GM12878 (cell line): ENCODE measurements around the gene USP4. TPM values are rescaled to one million over a fixed set of nuclear protein-coding genes. Genes with fewer than 3 reads are reported as not detected.

Experiments used
- ATAC-seq: fragments of 200-7000 bp; cut with Tn5 transposase; 3 replicates; pipeline ENCODE4 v1.9.1; 2020; ENCODE audit warnings: mild to moderate bottlenecking, moderate library complexity
- BruUV-seq: library from RNA; stranded (reverse); fragments of 400-500 nt; replicated peaks from 2 replicates; lab custom pipeline; 2021; lab: Mats Ljungman, UMichigan
- CTCF ChIA-PET: fragments of 300-600 bp; sonication (Branson Sonifier 250); formaldehyde crosslinking; extraction: SDS; loops from one replicate; lab custom pipeline; 2021; ENCODE audit warnings: inconsistent platforms; lab: Yijun Ruan, JAX
- POLR2A ChIA-PET: fragments of 350-600 bp; formaldehyde crosslinking; extraction: SDS; loops from one replicate; lab custom pipeline; 2021; ENCODE audit warnings: inconsistent platforms; lab: Charles Lee
- RAD21 ChIA-PET: fragments of 300-600 bp; sonication (Branson Sonifier 250); formaldehyde crosslinking; loops from one replicate; lab custom pipeline; 2023; ENCODE audit warnings: antibody characterized with exemption; ENCODE audit not compliant: unreplicated experiment; lab: Charles Lee
- SMC1A ChIA-PET: fragments of 300-600 bp; sonication (Branson Sonifier 250); formaldehyde crosslinking; loops from one replicate; lab custom pipeline; 2023; ENCODE audit not compliant: unreplicated experiment, uncharacterized antibody; lab: Charles Lee
- DNase-seq: peaks from one replicate; pipeline ENCODE4 v3.0.0-alpha.2; 2011; ENCODE audit warnings: low read depth, low spot score
- FAIRE-seq: peaks from 3 replicates; lab custom pipeline; 2011; peaks lifted over from hg19 to GRCh38; lab: Jason Lieb, UNC
- H2AFZ ChIP-seq: 2 replicates; pipeline ENCODE4 v1.6.0; 2011; ENCODE audit warnings: low read depth, low read length, control low read depth; ENCODE audit not compliant: control insufficient read depth
- H3K27ac ChIP-seq: 2 replicates; pipeline ENCODE4 v1.5.1; 2011; ENCODE audit warnings: control low read depth; ENCODE audit not compliant: control insufficient read depth, insufficient read depth
- H3K27me3 ChIP-seq, 2 experiments: replicated peaks in 1 of 2; 2 replicates each; pipeline versions ENCODE4 v1.6.0 to v1.6.1; 2011; ENCODE audit warnings: low read length in 1 of 2; ENCODE audit not compliant: control insufficient read depth in 2 of 2, insufficient read depth in 2 of 2
- H3K36me3 ChIP-seq, 2 experiments: 2 replicates each; pipeline ENCODE4 v1.5.1; 2011; ENCODE audit warnings: low read length in 1 of 2; ENCODE audit not compliant: control insufficient read depth in 2 of 2, insufficient read depth in 2 of 2
- H3K4me1 ChIP-seq: 2 replicates; pipeline ENCODE4 v1.6.1; 2011; ENCODE audit warnings: mild to moderate bottlenecking, low read length, moderate library complexity, mixed read lengths; ENCODE audit not compliant: control insufficient read depth, insufficient read depth
- H3K4me2 ChIP-seq: 2 replicates; pipeline ENCODE4 v1.6.0; 2011; ENCODE audit warnings: control low read depth; ENCODE audit not compliant: control insufficient read depth, insufficient read depth
- H3K4me3 ChIP-seq: fragments of 200-600 bp; sonication (generic); 2 replicates; pipeline ENCODE4 v1.5.1; 2016
- H3K79me2 ChIP-seq: 2 replicates; pipeline ENCODE4 v1.6.0; 2011; ENCODE audit warnings: low read length; ENCODE audit not compliant: control insufficient read depth, insufficient read depth
- H3K9ac ChIP-seq: 2 replicates; pipeline ENCODE4 v1.8.0; 2011; ENCODE audit warnings: low read length, control low read depth, mixed read lengths; ENCODE audit not compliant: control insufficient read depth, insufficient read depth
- H3K9me3 ChIP-seq: replicated peaks from 3 replicates; pipeline ENCODE4 v1.5.1; 2011; ENCODE audit warnings: mild to moderate bottlenecking, low read length; ENCODE audit not compliant: control insufficient read depth, insufficient read depth
- H4K20me1 ChIP-seq: 2 replicates; pipeline ENCODE4 v1.6.0; 2011; ENCODE audit not compliant: control insufficient read depth, insufficient read depth
- FOXK2 ChIP-seq: fragments of 450-650 bp; IDR thresholded peaks from 2 replicates; pipeline ENCODE4 v1.6.1; 2017; ENCODE audit warnings: mild to moderate bottlenecking, moderate library complexity
- MEF2A ChIP-seq: IDR thresholded peaks from 2 replicates; pipeline ENCODE4 v1.6.1; 2011; ENCODE audit warnings: low read depth, mild to moderate bottlenecking, low read length, moderate library complexity; ENCODE audit not compliant: insufficient read depth
- RAD21 ChIP-seq: IDR thresholded peaks from 2 replicates; pipeline ENCODE4 v1.6.1; 2011; ENCODE audit warnings: mild to moderate bottlenecking, low read depth, low read length, moderate library complexity; ENCODE audit not compliant: insufficient read depth
- SREBF1 ChIP-seq: IDR thresholded peaks from 2 replicates; pipeline ENCODE4 v1.6.1; 2012; ENCODE audit warnings: mild to moderate bottlenecking, low read length
- WGBS: methylation state at CpG from one replicate; pipeline ENCODE4 v1.1.6; 2016; ENCODE audit warnings: low lambda C conversion rate; ENCODE audit not compliant: insufficient replicate concordance, insufficient coverage; ENCODE audit errors: missing lambda C conversion rate; 5-methylcytosine and 5-hydroxymethylcytosine counted together
- in situ Hi-C: fragments of 300-500 bp; cut with MboI; formaldehyde crosslinking; loops from 9 replicates; pipeline ENCODE4 v1.14.3; 2018; ENCODE audit warnings: mixed read lengths
- intact Hi-C: fragments of 100-400 bp; cut with micrococcal nuclease; formaldehyde crosslinking; loops from one replicate; pipeline ENCODE4 v1.14.2; 2022; ENCODE audit not compliant: unreplicated experiment
- polyA plus RNA-seq, 11 experiments: library from polyadenylated mRNA; depleted of rRNA in 4 of 11; unstranded in 6 of 11; stranded (reverse) in 5 of 11; fragments of >200 nt; fragmentation: Nextera tagmentation in 4 of 11; fragmentation: Illumina TruSeq in 1 of 11; extraction: Ambion mirVana in 4 of 11; extraction: Trizol in 1 of 11; gene quantifications; 1 replicate in 1 of 11; 2 replicates in 10 of 11; pipeline versions ENCODE4 v1.2.1 to v1.2.3, GENCODE V29; 2011 to 2016; ENCODE audit warnings: inconsistent platforms in 2 of 11, missing spikeins in 2 of 11, low read depth in 1 of 11
- total RNA-seq, 4 experiments: library from RNA; depleted of rRNA in 3 of 4; stranded (reverse); fragments of >200 nt in 3 of 4; fragmentation: Illumina TruSeq in 1 of 4; extraction: Trizol in 1 of 4; gene quantifications; 2 replicates each; pipeline versions ENCODE4 v1.2.1 to v1.2.3, GENCODE V29; 2013 to 2021
- TF ChIP-seq, protein P1 (sequence below), 3 experiments: IDR thresholded peaks in 2 of 3; conservative IDR thresholded peaks in 1 of 3; 2 replicates each; pipeline ENCODE4 v1.5.1; 2011; ENCODE audit warnings: low read depth in 3 of 3, low read length in 3 of 3, mild to moderate bottlenecking in 3 of 3, control low read depth in 2 of 3, moderate library complexity in 2 of 3, inconsistent platforms in 1 of 3, mixed read lengths in 1 of 3; ENCODE audit not compliant: control insufficient read depth in 2 of 3, insufficient read depth in 1 of 3; ENCODE audit errors: extremely low read depth in 1 of 3
- TF ChIP-seq, protein P2 (sequence below): IDR thresholded peaks from 2 replicates; pipeline ENCODE4 v1.6.1; 2012; ENCODE audit warnings: mild to moderate bottlenecking, low read depth, low read length

The USP4 gene
- total and polyA plus RNA-seq, 10 of the 15 experiments (the other 5 are each of a cell fraction or from before 2014, with no cell fraction given): 26.5 to 77.1 (median 66.0) TPM

DNA sequence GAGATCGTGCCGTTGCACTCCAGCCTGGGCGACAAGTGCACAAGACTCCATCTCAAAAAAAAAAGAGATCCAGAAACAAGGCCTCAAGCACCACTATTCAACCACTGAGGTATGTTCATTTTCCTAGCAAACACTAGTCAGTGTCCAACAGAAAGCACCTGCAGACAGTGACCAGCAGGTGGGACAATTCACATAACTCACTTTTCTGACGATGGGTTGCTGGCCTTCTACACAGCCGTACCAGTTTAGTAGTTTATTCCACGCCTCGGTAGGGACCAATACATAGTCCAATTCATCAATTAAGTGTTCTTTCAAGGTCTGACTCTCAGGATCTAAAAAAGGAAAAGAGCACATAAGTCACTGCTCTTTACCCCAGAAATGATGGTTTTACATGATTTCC is 12.4 kb downstream of the USP4 start:
- DNase-seq (no peak), ATAC-seq (peak; percentile 61), FAIRE-seq (peak; percentile 77)
- no peaks in the 10 kb centered on the region for H3K9me3 ChIP-seq
- CTCF ChIA-PET: interaction anchor here (1.6 kb wide), 1 partner anchor 13 kb away, joined by 7 read pairs; the partner anchor contains the start of gene USP4
- no peak overlapping the region for H3K9ac ChIP-seq
- H3K4me1 ChIP-seq: no peaks in the 10 kb centered on the region
- H3K4me3 ChIP-seq: no peak overlapping the region
- SMC1A ChIA-PET: no interaction called here
- H2AFZ ChIP-seq: no peak overlapping the region
- intact Hi-C loops: no loop called here
- RAD21 ChIA-PET: interaction anchor here (0.9 to 1.6 kb wide), 2 partner anchors 13 to 122 kb away, joined by 4 to 8 read pairs; partner anchors contain the start of gene USP4
- TF ChIP-seq SREBF1 (no peak), RAD21 (peak; percentile 37; the same call in 1 of the 2 replicates)
- TF ChIP-seq, protein P1, sequence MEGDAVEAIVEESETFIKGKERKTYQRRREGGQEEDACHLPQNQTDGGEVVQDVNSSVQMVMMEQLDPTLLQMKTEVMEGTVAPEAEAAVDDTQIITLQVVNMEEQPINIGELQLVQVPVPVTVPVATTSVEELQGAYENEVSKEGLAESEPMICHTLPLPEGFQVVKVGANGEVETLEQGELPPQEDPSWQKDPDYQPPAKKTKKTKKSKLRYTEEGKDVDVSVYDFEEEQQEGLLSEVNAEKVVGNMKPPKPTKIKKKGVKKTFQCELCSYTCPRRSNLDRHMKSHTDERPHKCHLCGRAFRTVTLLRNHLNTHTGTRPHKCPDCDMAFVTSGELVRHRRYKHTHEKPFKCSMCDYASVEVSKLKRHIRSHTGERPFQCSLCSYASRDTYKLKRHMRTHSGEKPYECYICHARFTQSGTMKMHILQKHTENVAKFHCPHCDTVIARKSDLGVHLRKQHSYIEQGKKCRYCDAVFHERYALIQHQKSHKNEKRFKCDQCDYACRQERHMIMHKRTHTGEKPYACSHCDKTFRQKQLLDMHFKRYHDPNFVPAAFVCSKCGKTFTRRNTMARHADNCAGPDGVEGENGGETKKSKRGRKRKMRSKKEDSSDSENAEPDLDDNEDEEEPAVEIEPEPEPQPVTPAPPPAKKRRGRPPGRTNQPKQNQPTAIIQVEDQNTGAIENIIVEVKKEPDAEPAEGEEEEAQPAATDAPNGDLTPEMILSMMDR (IDR thresholded peaks at IDR 0.05 in 2 of 3, conservative IDR thresholded peaks at IDR 0.05 in 1 of 3; ENCODE audit: control insufficient read depth in 2 of 3, extremely low read depth in 1 of 3, insufficient read depth in 1 of 3, low read depth in 3 of 3, low read length in 3 of 3): peak; percentile 18 to 27 (median 22); a peak in 3 of 6 replicates
- BruUV-seq: no TSS peak
- no peak overlapping the region for H3K27ac ChIP-seq
- no peak overlapping the region for H3K4me2 ChIP-seq
- no peaks in the 10 kb centered on the region for H3K27me3 ChIP-seq
- WGBS: 82% methylated on average over 7 of the region's 7 CpGs
- POLR2A ChIA-PET: interaction anchor here (0.5 kb wide), 1 partner anchor 1512 kb away, joined by 4 read pairs; no protein-coding TSS in a partner anchor
- in situ Hi-C loops: no loop called here
- H3K79me2 ChIP-seq: peaks cover 2% of the 10 kb centered on the region
- H4K20me1 ChIP-seq: no peaks in the 10 kb centered on the region
- H3K36me3 ChIP-seq: peaks cover 20 to 46% of the 10 kb centered on the region in 2 experiments

DNA sequence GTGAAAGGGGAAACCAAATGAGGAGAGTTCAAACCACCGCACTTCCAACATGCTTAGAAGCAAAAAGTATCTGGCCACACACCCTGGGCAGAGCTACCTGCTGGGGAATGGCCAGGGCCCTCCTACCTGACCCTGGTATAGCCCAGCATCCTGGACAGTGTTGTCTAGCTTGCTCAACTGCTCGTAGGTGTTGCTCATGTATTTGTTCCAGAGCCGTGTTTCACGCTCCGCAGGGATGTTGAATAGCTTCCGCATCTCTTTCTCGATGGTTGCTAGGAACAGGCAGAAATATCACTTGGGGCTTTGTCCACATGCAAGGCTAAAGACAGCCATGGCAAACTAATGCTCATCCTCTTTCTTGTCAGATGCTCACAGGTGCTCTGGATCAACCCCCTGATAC is 15.1 kb downstream of the USP4 start:
- H3K79me2 ChIP-seq: no peaks in the 10 kb centered on the region; the same call in 1 of the 2 replicates
- no peak for DNase-seq
- TF ChIP-seq FOXK2 (no peak), MEF2A (no peak)
- TF ChIP-seq, protein P2, sequence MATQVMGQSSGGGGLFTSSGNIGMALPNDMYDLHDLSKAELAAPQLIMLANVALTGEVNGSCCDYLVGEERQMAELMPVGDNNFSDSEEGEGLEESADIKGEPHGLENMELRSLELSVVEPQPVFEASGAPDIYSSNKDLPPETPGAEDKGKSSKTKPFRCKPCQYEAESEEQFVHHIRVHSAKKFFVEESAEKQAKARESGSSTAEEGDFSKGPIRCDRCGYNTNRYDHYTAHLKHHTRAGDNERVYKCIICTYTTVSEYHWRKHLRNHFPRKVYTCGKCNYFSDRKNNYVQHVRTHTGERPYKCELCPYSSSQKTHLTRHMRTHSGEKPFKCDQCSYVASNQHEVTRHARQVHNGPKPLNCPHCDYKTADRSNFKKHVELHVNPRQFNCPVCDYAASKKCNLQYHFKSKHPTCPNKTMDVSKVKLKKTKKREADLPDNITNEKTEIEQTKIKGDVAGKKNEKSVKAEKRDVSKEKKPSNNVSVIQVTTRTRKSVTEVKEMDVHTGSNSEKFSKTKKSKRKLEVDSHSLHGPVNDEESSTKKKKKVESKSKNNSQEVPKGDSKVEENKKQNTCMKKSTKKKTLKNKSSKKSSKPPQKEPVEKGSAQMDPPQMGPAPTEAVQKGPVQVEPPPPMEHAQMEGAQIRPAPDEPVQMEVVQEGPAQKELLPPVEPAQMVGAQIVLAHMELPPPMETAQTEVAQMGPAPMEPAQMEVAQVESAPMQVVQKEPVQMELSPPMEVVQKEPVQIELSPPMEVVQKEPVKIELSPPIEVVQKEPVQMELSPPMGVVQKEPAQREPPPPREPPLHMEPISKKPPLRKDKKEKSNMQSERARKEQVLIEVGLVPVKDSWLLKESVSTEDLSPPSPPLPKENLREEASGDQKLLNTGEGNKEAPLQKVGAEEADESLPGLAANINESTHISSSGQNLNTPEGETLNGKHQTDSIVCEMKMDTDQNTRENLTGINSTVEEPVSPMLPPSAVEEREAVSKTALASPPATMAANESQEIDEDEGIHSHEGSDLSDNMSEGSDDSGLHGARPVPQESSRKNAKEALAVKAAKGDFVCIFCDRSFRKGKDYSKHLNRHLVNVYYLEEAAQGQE: no peak

More for the DNA sequence above, 15.1 kb downstream of the USP4 start:
- Histone ChIP-seq H3K9me3 (no peaks in the 10 kb centered on the region), H2AFZ (no peak overlapping the region), H3K4me2 (no peak overlapping the region), H3K9ac (no peak overlapping the region), H3K27ac (no peak overlapping the region), H4K20me1 (no peaks in the 10 kb centered on the region), H3K4me3 (no peak overlapping the region), H3K36me3 (peaks cover 22 to 58% of the 10 kb centered on the region in 2 experiments), H3K27me3 (no peaks in the 10 kb centered on the region), H3K4me1 (no peaks in the 10 kb centered on the region)
- POLR2A ChIA-PET: interaction anchor here (1.4 to 1.7 kb wide), 2 partner anchors 10 to 21 kb away, joined by 3 to 4 read pairs; no protein-coding TSS in a partner anchor
- FAIRE-seq: no peak
- SMC1A ChIA-PET: interaction anchor here (0.9 to 1.5 kb wide), 2 partner anchors 9 to 13 kb away, joined by 3 to 4 read pairs; no protein-coding TSS in a partner anchor
- ATAC-seq: no peak
- in situ Hi-C loops: no loop called here
- no TSS peak for BruUV-seq
- intact Hi-C loops: no loop called here
- CTCF ChIA-PET: interaction anchor here (0.7 kb wide), 1 partner anchor 15 kb away, joined by 3 read pairs; the partner anchor contains the start of gene USP4
- RAD21 ChIA-PET: no interaction called here
- 97% methylated on average over 7 of the region's 7 CpGs for WGBS
